ENCODE measurements around the gene CSPG4.
"Not testable (repeated sequence)": the region's sequence is repeated elsewhere in the genome, so short reads cannot be mapped to it uniquely, and the experiment has no call there.

CSPG4 gene

DNA sequence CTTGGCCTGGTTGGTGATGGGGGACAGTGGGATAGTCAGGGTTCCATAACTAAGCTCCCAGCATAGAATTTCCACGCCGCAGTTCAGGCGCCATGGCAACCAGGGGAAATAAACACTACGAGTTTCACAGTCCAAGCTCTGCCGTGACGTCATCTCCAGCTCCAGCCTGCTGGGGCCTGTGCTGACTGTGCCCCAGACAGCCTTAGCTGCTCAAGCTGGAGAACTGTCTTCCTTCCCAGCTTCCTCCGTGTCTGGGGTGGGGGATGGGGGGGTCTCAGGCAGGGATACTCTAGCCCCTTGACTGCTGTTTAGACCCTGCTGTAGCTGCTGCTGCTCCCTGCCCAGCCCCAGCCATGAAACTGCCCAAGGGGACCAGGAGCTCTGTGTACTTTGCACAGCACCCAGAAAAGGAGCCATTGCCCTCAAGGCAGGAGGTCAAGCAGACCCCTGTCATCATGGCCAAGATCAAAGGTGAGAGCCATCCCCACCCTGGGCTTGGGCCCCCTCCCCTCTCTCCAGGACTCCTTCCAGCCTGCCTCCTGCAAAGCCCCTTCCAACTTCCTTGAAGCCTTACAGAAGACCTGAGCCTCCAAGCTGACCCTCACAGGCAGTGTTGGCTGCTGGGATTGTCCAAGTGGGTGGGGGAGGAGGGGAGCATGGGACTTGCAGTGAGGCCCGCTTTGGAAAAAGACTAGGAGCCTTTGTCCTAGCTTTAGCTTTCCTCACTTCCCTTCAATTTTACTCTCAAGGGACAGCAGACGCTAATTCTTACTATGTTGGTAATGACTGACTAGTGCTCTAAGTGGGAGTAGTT lies 11.4 kb upstream of the CSPG4 start:
- DNase-seq (ENCODE audit: low read depth, low spot score): peak; percentile 91

DNA sequence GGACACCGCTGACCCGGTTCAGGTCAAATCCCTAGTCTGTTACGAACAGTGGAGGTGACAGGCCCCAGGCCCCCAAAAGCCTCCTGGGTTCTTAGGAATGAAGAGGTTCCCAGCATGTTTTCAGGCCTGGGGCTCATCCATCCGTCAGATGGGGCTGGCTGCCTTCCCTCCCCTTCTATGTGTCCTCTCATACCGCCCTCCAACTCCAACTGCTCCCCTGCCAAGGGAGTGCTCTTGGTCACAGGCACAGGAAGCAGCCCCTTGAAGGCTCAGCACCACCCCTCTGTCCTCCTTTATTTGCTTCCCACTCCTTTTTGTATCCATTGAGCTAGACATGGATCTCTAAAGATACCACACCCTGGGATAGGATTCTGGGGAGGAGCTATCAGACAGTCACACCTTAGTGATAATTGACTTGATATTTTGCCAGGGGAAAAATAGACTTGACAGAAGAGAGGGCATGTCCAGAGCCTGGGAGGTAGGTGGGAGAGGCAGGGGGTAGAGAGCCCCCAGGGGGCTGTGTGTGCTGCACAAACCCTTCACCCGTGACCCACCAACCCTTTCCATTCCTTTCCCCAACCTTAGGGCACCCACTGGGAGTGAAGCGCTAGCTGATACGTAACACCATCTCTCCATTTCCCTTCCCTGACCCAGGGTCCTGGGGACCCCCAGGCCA lies 10.7 kb upstream of the CSPG4 start:
- DNase-seq (ENCODE audit: low read depth, low spot score): no peak

DNA sequence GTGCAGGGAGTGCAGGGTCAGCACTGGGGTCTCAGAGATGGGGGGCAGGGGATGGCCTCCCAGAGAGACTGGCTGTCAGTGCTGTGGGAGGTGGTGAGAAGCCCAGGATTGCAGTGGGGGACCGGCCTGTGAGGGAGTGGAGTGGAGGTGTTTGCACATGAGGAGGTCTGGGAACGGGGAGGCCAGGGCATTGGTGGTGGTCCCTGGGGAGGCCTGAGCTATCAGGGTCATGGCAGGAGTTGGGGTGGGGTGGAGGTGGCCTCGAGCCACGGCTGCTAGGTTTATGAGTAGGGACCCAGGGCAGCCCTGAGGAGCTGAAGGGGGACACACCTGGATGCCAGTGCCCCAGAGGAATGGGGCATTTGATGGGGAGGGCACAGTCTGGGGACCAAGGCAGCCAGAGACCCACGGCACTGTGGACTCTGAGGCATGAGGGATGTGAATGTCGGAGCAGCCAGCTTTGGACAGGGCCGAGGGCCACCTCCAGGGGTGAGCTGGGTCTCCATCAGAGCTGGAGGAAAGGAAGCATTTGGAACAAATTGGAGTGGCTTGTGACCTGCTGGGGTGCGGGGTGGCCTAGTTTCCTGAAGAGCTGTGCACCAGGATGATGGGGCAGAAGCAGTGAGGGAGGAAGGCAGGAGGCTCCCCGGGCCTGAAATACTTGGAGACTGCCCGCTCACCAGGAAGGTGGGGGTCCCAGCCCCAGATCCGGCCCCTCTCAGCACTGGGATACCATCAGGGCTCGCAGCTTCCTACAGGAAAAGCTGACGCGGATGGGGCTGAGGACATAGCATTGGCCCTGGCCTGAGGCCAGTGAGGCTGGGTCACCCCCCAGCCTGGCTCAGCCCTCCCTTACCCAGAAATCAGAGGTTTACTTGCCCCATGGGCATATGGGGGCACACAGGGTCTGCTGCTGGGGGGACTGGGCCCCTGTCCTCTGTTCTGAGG lies 9.5 kb upstream of the CSPG4 start:
- DNase-seq (ENCODE audit: low read depth, low spot score): no peak

DNA sequence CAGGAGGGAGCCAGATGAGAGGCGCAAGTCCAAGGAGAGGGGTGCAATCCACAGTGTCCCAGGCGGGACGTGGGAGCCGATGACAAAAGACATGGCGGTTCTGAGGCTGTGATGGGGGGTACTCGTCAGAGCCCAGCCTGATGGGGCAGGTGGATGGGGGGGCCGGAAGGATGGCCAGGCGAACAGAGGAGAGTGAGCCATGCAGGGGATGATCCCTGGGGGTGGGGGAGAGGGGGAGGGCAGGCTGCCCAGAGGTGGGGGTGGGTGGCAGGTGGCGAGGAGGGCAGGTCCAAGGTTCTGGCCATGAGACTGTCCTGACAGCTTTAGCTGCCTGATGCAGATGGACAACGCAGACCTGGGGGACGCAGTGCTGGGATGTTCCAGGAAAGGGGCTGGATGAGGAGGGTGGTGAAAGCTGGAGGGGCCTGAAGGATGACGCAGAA lies 8.9 kb upstream of the CSPG4 start:
- DNase-seq (ENCODE audit: low read depth, low spot score): no peak

DNA sequence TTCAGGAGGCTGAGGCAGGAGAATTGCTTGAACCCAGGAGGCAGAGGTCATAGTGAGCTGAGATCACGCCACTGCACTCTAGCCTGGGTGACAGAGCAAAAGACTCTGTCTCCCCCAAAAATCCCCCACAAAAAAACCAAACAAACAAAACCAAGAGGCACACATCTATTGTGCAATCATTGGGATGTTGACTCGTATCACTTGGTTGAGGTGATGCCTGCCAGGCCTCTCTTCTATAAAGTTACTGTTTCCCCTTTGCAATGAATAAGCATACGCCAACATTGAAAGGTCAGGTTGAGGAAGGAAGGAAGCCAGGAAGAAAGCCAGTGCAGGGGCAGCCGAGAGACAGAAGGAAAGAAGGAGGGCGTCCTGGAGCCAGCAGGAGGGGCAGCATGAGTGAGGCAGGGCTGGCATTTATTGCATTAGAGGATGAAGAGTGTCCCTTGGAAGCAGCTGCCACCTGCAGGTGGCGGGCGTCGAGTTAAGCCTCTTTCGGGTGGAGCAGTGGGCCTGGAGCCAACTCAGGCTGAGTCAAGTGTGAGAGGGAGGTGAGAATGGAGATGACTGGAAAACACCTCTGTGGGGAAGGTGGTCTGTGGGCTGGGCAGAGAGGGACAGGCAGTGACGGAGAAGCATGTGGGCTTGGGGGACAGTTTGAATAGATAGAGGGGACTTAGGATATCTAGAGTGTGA lies 8.3 kb upstream of the CSPG4 start:
- no peak for DNase-seq (ENCODE audit: low read depth, low spot score)

DNA sequence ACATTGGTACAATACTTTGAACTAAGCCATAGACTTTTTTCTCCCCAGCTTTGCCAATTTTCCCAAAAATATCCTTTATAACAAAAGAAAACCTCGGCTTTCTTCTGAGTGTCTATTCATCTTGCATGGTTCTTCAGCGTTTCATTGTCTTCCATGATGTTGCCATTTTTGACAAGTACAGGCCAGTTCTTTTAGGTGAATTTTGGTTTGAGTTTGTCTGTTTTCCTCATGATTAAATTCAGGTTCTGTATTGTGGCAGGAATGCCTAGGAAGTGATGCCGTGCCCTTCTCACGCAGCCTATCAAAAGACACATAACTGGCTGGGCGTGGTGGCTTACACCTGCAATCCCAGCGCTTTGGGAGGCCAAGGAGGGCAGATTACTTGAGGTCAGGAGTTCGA lies 7.6 kb upstream of the CSPG4 start:
- DNase-seq (ENCODE audit: low read depth, low spot score): no peak

DNA sequence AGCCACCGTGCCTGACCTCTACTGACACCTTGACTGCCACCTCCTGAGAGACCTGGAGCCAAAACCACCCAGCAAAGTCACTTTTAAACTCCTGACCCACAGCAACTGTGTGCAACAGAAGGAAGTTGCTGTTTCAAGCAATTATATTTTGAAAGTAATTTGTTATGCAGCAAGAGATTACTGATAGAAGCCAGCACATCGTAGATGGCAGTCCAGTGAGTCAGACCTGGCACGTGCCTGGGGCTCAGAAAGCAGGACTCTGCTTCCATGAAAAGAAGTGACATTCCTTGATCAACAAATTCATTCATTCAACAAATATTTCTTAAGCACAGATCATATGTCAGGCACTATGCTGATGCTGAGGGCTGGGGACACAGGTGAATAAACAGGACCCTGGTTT lies 5.7 kb upstream of the CSPG4 start:
- no peak for DNase-seq (ENCODE audit: low read depth, low spot score)

DNA sequence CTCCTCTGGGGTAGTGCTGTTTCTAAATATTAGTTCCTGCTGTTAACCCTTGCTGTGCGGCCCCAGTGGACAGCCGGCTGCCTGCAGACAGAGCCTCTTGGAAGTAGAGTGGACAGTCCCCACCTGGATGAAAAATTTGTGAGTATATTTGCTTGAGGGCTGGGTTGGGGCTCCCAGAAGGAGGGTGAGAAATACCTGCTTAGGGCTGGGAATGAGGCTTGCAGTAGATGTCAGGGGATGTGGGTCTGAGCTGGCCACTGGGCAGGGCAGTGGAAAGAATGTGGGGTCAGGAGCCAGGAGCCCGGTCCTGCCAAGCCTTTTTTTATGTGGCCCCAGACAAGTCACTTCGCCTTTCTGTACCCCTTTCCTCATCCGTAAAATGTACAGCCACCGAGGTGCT lies 4.4 kb upstream of the CSPG4 start:
- DNase-seq (ENCODE audit: low read depth, low spot score): not testable (repeated sequence)

DNA sequence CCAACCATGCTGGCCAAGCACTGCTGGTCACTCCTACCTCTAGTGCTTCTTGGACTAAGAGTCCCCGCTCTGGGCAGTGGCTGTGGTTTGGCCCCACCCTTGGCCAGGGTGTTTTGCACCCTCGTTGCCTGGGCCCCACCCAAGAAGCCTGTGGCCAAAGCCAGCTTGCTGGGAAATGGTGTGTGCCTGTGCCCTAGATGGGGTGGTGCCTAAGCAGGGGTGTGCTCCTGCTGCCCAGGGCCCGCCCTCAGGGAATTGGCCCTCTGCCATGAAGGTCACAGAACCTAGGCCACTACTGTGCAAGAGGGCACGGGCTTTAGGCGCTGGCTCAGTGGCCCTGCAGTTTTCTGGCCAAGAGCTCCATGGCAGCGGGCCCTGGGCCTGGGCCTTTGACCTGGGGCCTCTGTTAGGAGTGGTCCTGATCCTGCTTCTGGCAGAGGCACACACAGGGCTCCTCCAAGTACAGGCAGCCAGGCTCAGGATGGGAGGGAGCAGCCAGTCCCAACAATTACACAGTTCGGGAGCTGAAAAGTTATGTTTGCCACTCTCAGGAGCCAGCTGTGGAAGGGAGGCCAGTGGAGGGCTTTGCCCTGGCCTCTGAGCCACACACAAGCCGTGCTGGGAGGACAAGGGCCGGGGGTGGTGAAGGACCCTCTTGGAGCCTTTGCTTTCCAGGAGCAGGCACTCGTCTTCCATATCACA lies 3.8 kb upstream of the CSPG4 start:
- DNase-seq (ENCODE audit: low read depth, low spot score): not testable (repeated sequence)

DNA sequence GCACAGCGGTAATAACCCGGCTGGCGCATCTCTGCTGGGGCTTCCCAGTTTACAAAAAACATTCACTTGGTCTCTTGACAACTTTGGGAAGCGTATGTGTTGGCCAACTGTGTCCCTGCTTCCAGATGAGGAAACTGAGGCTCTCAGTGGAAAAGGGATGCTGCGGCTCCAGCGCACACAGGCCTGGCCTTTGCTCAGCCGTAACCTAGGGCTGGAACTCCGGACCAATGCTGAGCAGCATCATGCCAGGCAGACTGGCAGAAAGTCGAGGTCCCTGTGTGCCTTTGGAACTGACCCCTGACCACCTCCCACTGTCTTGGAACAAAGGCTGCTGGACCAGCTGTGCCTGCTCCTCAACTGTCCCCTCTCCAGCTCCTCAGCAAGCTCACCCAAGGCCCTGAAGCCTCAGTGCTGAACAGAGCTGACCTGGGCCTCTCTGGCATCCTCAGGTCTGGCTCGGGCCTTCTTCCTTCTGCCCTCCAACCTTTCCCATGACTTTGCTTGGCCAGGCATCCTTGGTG lies 2.7 kb upstream of the CSPG4 start:
- DNase-seq (ENCODE audit: low read depth, low spot score): not testable (repeated sequence)

DNA sequence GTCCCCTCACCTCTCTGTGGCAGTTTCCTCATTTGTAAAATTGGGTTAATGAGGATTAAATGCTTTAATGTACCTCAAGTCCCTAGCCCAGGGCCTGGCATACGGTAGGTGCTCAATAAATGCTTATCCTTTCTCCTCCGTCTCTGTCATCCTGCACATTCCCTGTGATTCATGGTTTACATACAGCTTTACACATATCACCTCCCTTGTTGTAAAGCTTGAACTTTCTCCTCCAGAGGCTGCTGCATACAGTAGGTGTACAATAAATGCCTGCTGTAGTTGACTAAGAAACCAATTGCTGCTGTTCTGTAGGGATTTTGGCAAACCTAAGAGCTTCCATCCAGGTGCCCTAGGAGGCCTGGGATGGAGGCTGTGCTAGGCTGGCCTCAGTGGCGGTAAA lies 1.5 kb upstream of the CSPG4 start:
- no peak for DNase-seq (ENCODE audit: low read depth, low spot score)

DNA sequence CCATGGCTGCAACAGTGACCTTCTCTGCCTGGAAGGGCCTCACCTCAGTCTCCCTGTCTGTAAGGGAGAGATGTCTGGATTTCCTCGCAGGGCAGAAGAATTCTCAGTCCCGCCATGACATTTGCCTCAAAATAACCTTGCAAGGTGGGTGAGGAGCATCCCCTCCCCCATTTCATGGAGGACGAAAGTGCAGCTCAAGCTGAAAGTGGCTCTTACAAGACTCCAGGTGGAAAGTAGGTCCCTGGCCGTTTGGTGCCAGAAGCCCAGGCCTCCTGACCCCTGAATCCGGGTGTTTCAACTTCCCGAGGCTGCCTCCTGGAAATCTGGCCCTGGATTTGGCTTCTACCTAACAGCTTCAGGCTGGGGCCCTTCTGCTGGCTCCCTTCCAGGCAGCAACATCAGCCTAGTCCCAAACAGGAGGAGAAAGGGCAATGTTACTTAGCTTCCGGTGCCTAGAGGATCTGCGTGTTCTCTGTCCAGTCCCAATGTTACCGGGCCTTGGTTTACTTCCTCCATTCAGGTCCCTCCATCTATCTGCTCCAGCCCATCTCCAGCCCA lies 769 bp upstream of the CSPG4 start:
- no peak for DNase-seq (ENCODE audit: low read depth, low spot score)

DNA sequence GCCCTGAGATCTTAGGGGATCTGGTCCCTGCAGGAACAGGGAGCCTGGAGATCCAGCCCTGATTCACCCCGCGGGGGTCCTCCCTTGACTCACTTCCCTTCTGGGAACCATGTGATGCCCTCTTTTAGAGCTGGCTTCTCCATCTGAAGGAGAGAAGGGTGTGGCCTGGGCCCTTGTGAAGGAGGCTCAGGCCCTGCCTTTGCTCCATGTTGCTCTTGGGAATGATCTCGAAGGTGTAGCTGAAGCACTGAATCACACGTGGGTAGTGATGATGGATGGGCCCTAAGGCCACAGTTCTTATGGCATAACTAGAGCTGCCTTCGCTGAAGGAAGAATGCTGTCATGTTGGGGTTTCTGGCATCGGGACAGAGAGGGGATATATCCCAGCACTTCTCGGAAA lies 1.2 kb downstream of the CSPG4 start:
- not testable (repeated sequence) for DNase-seq (ENCODE audit: low read depth, low spot score)

DNA sequence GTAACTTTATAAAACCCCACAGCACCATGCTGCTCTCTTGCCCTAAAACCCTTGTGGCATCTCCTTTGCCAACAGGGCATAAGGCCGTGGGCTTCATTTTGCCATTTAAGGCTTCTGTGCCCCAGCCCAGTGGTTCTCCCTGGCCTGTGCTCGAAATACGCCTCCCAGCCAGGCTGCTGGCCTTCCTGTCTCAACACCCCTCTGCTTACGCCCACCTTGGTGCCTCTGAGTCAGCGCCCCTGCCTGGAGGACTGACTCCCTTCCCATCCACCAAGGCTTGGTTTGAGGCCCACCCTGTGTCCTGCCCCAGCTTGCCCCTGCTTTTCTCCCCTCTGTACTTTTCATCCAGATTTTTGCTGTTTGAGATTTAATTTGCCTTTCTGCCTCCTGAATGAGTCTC lies 1.8 kb downstream of the CSPG4 start:
- DNase-seq (ENCODE audit: low read depth, low spot score): not testable (repeated sequence)

DNA sequence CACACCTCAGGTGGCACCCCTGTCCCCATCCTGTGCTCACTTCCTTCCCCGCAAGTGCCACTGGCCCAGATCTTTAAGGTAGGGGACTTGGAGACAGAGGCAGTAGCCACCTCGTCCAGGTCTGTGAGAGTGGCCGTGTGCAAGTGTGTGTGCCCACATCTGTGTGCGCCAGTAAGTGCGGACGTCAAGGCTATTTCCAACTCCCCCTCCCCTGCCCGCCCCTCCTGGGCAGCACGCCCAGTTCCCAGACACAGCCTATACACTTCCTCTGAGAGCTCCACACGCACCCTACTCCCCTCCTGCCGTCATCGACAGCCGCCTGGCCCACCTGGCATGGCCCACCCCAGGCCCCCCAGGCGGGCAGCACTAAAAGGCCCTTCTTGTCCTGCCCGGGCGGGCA lies 3.2 kb downstream of the CSPG4 start:
- DNase-seq (ENCODE audit: low read depth, low spot score): not testable (repeated sequence)

DNA sequence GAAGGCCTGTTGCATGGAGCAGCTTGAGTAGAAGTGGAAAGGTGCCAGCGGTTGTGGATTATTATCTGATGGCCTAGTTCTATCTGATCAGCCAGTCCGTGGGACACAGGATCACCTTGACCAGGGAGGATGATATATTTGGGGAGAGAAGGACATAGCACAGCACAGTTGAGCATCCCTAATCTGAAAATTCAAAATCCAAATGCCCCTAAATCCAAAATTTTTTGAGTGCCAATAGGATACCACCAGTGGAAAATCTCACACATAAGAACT lies 6.0 kb downstream of the CSPG4 start:
- DNase-seq (ENCODE audit: low read depth, low spot score): no peak

DNA sequence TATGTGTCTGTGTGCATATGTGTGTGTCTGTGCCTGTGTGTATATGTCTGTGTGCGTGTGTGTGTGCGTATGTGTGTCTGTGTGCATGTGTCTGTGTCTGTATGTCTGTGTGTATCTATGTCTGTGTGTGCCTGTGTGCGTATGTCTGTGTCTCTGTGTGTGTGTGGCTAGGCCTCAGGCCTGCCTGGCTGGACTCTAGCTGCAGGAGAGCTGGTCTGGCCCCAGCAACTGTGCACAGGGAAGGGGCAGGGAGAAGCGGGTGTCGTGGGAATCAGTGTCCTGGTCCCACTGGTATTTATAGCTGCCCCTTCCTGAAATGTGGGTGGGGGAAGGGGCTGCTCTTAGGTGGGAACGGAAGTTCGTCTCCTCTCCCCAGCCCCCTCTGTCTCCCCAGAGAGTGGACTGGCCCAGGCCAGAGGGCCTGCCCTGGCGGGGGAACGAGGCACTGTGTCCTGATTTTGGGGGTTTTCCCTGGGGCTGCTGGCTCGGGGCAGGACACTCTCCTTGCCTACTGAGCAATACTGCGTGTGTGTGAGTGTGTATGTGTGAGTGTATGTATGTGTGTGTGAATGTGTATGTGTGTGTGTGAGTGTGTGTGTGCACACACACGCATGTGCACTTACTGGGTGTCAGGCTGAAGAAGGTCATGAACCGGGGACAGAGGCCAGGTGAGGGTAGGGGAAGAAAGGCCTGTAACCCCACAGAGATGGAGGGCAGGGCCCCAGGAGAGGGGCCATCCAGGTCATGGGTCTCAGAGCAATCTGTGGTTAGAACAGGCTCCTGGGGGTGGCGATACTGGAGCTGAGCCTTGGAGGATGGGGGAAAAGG lies 6.6 kb downstream of the CSPG4 start:
- no peak for DNase-seq (ENCODE audit: low read depth, low spot score)

DNA sequence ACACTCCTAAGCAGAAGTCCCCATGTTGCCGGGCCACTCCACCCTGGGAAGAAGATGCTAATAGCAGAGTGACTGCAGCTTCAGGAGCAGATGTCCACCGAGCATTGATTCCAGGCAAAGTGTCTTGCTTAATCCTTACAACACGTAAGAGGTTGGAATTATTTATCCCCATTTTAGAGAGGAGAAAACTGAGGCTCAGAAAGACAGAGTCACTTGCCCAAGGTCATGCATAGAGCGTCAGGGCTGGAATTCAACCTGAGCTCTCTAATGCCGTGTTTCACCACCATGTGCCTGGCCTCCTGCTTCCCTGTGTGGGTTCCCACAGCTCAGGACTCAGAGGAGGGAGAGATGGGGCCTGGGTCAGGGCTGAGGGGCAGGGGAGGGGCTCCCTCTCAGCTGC lies 7.3 kb downstream of the CSPG4 start:
- DNase-seq (ENCODE audit: low read depth, low spot score): not testable (repeated sequence)

DNA sequence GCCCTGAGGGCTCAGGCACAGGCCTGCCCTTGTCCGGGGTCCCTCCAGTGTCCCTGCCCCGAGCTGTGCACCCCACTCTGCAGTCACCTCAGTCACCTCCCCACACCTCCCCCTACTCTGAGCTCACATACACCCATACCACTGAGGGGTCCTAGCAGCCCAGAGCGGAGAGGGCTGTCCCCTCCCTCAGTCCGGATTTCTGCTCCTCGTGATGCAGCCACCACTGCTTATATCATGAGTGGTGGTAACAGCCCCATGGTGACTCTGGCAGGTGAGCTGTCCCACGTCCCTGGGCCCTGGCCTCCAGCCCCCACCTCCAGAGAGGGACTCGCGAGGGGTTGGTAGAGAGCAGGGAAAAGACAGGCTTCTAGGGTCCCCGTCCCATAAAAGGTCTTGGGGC lies 8.0 kb downstream of the CSPG4 start:
- DNase-seq (ENCODE audit: low read depth, low spot score): no peak

DNA sequence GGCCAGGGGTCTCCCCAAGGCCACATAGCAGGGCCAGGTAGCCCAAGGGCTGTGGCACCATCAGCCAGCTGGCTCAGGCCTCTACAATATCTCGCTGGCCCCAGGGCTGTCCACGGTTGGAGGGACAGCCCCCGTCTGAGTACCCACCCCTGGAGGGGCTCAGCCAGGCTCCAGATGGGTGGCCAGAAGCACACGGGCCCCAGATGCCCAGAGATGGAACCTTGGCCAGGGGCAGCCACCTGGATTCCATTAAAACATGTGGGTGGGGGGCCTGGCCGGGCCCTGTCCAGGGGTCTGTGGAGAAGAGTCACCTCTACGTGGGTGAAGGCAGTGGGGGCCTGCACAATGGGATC lies 8.4 kb downstream of the CSPG4 start:
- DNase-seq (ENCODE audit: low read depth, low spot score): no peak

All from smooth muscle cell of the brain vasculature (primary cell).